GM20000 (cell line): Measurements from ENCODE around the gene COL20A1.
"Not testable (repeated sequence)": the region's sequence is repeated elsewhere in the genome, so short reads cannot be mapped to it uniquely, and the experiment has no call there.

Experiments used
- DNase-seq: peaks from one replicate; pipeline ENCODE4 v3.0.0; 2012; ENCODE audit warnings: low spot score
- CTCF ChIP-seq: IDR thresholded peaks from 2 replicates; pipeline ENCODE4 v1.5.1; 2012; ENCODE audit warnings: mild to moderate bottlenecking, control low read depth; ENCODE audit errors: extremely low read depth, missing control alignments

COL20A1 gene

GRCh38 chr20:63249891-63250290 lies 43.1 kb upstream of the COL20A1 start:
- DNase-seq, result no peak
- TF ChIP-seq CTCF, result no peak

- TF ChIP-seq CTCF, result peak; percentile 6
- not testable (repeated sequence) for DNase-seq
Observed at GRCh38 chr20:63251350-63251749, 41.6 kb upstream of the COL20A1 start.

- no peak for DNase-seq
- no peak for TF ChIP-seq CTCF
Observed at GRCh38 chr20:63252284-63252711, 40.7 kb upstream of the COL20A1 start.

GRCh38 chr20:63253065-63253437 lies 39.9 kb upstream of the COL20A1 start:
- no peak for DNase-seq
- TF ChIP-seq CTCF, result no peak

- DNase-seq, result peak; percentile 63
Observed at GRCh38 chr20:63253438-63254231, 39.4 kb upstream of the COL20A1 start.

GRCh38 chr20:63254232-63254605 lies 38.8 kb upstream of the COL20A1 start, which contains the start of gene NKAIN4:
NKAIN4 (minus strand) TSS chr20:63254463; CDS start chr20:63254450, 13 bp downstream.
- no peak for TF ChIP-seq CTCF
- no peak for DNase-seq

More at GRCh38 chr20:63253438-63254231, 39.4 kb upstream of the COL20A1 start:
- no peak for TF ChIP-seq CTCF

- no peak for TF ChIP-seq CTCF
- peak; percentile 58 for DNase-seq
Observed at GRCh38 chr20:63254606-63255384, 38.2 kb upstream of the COL20A1 start.
